ENCODE measurements around the gene GPR139.
A peak's percentile ranks its signal among the peaks of the same experiment; 100 is the strongest.

GPR139 gene

GRCh38 chr16:20073203-20074098, at the start of gene GPR139:
Gene GPR139, minus strand, starts transcription at chr16:20073890. Its CDS starts 274 bp downstream, at chr16:20073616.
- Histone ChIP-seq H3K27ac (ENCODE audit: low read depth, low read length) (no peak within 1 kb of the TSS), H3K4me1 (ENCODE audit: control insufficient read depth, insufficient read depth, low read length) (peaks cover 15% of the 10 kb centered on the region; the same call in 1 of the 2 replicates), H3K9me3 (ENCODE audit: control insufficient read depth, insufficient read depth, low read length) (no peaks in the 10 kb centered on the region), H3K36me3 (ENCODE audit: control insufficient read depth, insufficient read depth, low read length) (no peaks in the 10 kb centered on the region), H3K9ac (ENCODE audit: low read depth, low read length) (no peak within 1 kb of the TSS; the same call in 1 of the 2 replicates), H3K27me3 (ENCODE audit: control insufficient read depth, insufficient read depth, low read length) (peaks cover 51% of the 10 kb centered on the region), H3K4me3 (ENCODE audit: low read depth, low read length) (peak within 1 kb of the TSS; percentile 68)

- no peak overlapping the region for H3K27ac ChIP-seq (ENCODE audit: low read depth, low read length)
- no peaks in the 10 kb centered on the region for H3K27me3 ChIP-seq (ENCODE audit: control insufficient read depth, insufficient read depth, low read length)
- no peaks in the 10 kb centered on the region for H3K9me3 ChIP-seq (ENCODE audit: control insufficient read depth, insufficient read depth, low read length)
- H3K4me3 ChIP-seq (ENCODE audit: low read depth, low read length), result no peak overlapping the region
- no peak overlapping the region for H3K9ac ChIP-seq (ENCODE audit: low read depth, low read length)
- 0 out of 2 replicates have a peak, but pooled peaks cover 5% of the 10 kb centered on the region for H3K4me1 ChIP-seq (ENCODE audit: control insufficient read depth, insufficient read depth, low read length)
- H3K36me3 ChIP-seq (ENCODE audit: control insufficient read depth, insufficient read depth, low read length), result no peaks in the 10 kb centered on the region
Observed at GRCh38 chr16:20122011-20122410, 48.3 kb upstream of the GPR139 start.

GRCh38 chr16:20114356-20114755, 40.7 kb upstream of the GPR139 start:
- Histone ChIP-seq H3K36me3 (ENCODE audit: control insufficient read depth, insufficient read depth, low read length) (no peaks in the 10 kb centered on the region), H3K9me3 (ENCODE audit: control insufficient read depth, insufficient read depth, low read length) (no peaks in the 10 kb centered on the region), H3K27ac (ENCODE audit: low read depth, low read length) (no peak overlapping the region), H3K27me3 (ENCODE audit: control insufficient read depth, insufficient read depth, low read length) (no peaks in the 10 kb centered on the region), H3K9ac (ENCODE audit: low read depth, low read length) (no peak overlapping the region), H3K4me3 (ENCODE audit: low read depth, low read length) (no peak overlapping the region), H3K4me1 (ENCODE audit: control insufficient read depth, insufficient read depth, low read length) (peaks cover 8% of the 10 kb centered on the region; the same call in 1 of the 2 replicates)

GRCh38 chr16:20111143-20111542, 37.5 kb upstream of the GPR139 start:
- H3K9me3 ChIP-seq (ENCODE audit: control insufficient read depth, insufficient read depth, low read length), result no peaks in the 10 kb centered on the region
- no peak overlapping the region for H3K9ac ChIP-seq (ENCODE audit: low read depth, low read length)
- no peaks in the 10 kb centered on the region for H3K27me3 ChIP-seq (ENCODE audit: control insufficient read depth, insufficient read depth, low read length)
- H3K4me3 ChIP-seq (ENCODE audit: low read depth, low read length), result no peak overlapping the region
- H3K27ac ChIP-seq (ENCODE audit: low read depth, low read length), result no peak overlapping the region
- no peaks in the 10 kb centered on the region for H3K36me3 ChIP-seq (ENCODE audit: control insufficient read depth, insufficient read depth, low read length)
- H3K4me1 ChIP-seq (ENCODE audit: control insufficient read depth, insufficient read depth, low read length), result peaks cover 4% of the 10 kb centered on the region; the same call in 1 of the 2 replicates

GRCh38 chr16:20107083-20107482, 33.4 kb upstream of the GPR139 start:
- no peak overlapping the region for H3K4me3 ChIP-seq (ENCODE audit: low read depth, low read length)

GRCh38 chr16:20104563-20105183, 31.0 kb upstream of the GPR139 start:
- Histone ChIP-seq H3K4me3 (ENCODE audit: low read depth, low read length) (no peak overlapping the region), H3K27me3 (ENCODE audit: control insufficient read depth, insufficient read depth, low read length) (no peaks in the 10 kb centered on the region), H3K9me3 (ENCODE audit: control insufficient read depth, insufficient read depth, low read length) (no peaks in the 10 kb centered on the region), H3K9ac (ENCODE audit: low read depth, low read length) (no peak overlapping the region), H3K36me3 (ENCODE audit: control insufficient read depth, insufficient read depth, low read length) (no peaks in the 10 kb centered on the region), H3K27ac (ENCODE audit: low read depth, low read length) (no peak overlapping the region), H3K4me1 (ENCODE audit: control insufficient read depth, insufficient read depth, low read length) (no peaks in the 10 kb centered on the region)

More at GRCh38 chr16:20107083-20107482, 33.4 kb upstream of the GPR139 start:
- Histone ChIP-seq H3K36me3 (ENCODE audit: control insufficient read depth, insufficient read depth, low read length) (no peaks in the 10 kb centered on the region), H3K4me1 (ENCODE audit: control insufficient read depth, insufficient read depth, low read length) (no peaks in the 10 kb centered on the region), H3K9ac (ENCODE audit: low read depth, low read length) (no peak overlapping the region), H3K27ac (ENCODE audit: low read depth, low read length) (no peak overlapping the region), H3K27me3 (ENCODE audit: control insufficient read depth, insufficient read depth, low read length) (no peaks in the 10 kb centered on the region), H3K9me3 (ENCODE audit: control insufficient read depth, insufficient read depth, low read length) (no peaks in the 10 kb centered on the region)

GRCh38 chr16:20102521-20102920, 28.8 kb upstream of the GPR139 start:
- no peaks in the 10 kb centered on the region for H3K36me3 ChIP-seq (ENCODE audit: control insufficient read depth, insufficient read depth, low read length)
- H3K4me1 ChIP-seq (ENCODE audit: control insufficient read depth, insufficient read depth, low read length), result no peaks in the 10 kb centered on the region
- no peak overlapping the region for H3K27ac ChIP-seq (ENCODE audit: low read depth, low read length)
- H3K9ac ChIP-seq (ENCODE audit: low read depth, low read length), result no peak overlapping the region
- no peaks in the 10 kb centered on the region for H3K27me3 ChIP-seq (ENCODE audit: control insufficient read depth, insufficient read depth, low read length)
- no peak overlapping the region for H3K4me3 ChIP-seq (ENCODE audit: low read depth, low read length)
- H3K9me3 ChIP-seq (ENCODE audit: control insufficient read depth, insufficient read depth, low read length), result no peaks in the 10 kb centered on the region

- no peaks in the 10 kb centered on the region for H3K4me1 ChIP-seq (ENCODE audit: control insufficient read depth, insufficient read depth, low read length)
- H3K9ac ChIP-seq (ENCODE audit: low read depth, low read length), result no peak overlapping the region
- no peaks in the 10 kb centered on the region for H3K27me3 ChIP-seq (ENCODE audit: control insufficient read depth, insufficient read depth, low read length)
- H3K4me3 ChIP-seq (ENCODE audit: low read depth, low read length), result no peak overlapping the region
- no peaks in the 10 kb centered on the region for H3K9me3 ChIP-seq (ENCODE audit: control insufficient read depth, insufficient read depth, low read length)
- H3K27ac ChIP-seq (ENCODE audit: low read depth, low read length), result no peak overlapping the region
- no peaks in the 10 kb centered on the region for H3K36me3 ChIP-seq (ENCODE audit: control insufficient read depth, insufficient read depth, low read length)
Observed at GRCh38 chr16:20102021-20102420, 28.3 kb upstream of the GPR139 start.

- Histone ChIP-seq H3K36me3 (ENCODE audit: control insufficient read depth, insufficient read depth, low read length) (no peaks in the 10 kb centered on the region), H3K4me1 (ENCODE audit: control insufficient read depth, insufficient read depth, low read length) (no peaks in the 10 kb centered on the region), H3K27me3 (ENCODE audit: control insufficient read depth, insufficient read depth, low read length) (no peaks in the 10 kb centered on the region), H3K9me3 (ENCODE audit: control insufficient read depth, insufficient read depth, low read length) (no peaks in the 10 kb centered on the region), H3K27ac (ENCODE audit: low read depth, low read length) (no peak overlapping the region), H3K9ac (ENCODE audit: low read depth, low read length) (no peak overlapping the region), H3K4me3 (ENCODE audit: low read depth, low read length) (no peak overlapping the region)
Observed at GRCh38 chr16:20099375-20099774, 25.7 kb upstream of the GPR139 start.

GRCh38 chr16:20094157-20094556, 20.5 kb upstream of the GPR139 start:
- no peak overlapping the region for H3K27ac ChIP-seq (ENCODE audit: low read depth, low read length)
- H3K27me3 ChIP-seq (ENCODE audit: control insufficient read depth, insufficient read depth, low read length), result no peaks in the 10 kb centered on the region
- no peak overlapping the region for H3K4me3 ChIP-seq (ENCODE audit: low read depth, low read length)
- H3K36me3 ChIP-seq (ENCODE audit: control insufficient read depth, insufficient read depth, low read length), result no peaks in the 10 kb centered on the region
- no peaks in the 10 kb centered on the region for H3K9me3 ChIP-seq (ENCODE audit: control insufficient read depth, insufficient read depth, low read length)
- H3K9ac ChIP-seq (ENCODE audit: low read depth, low read length), result no peak overlapping the region
- H3K4me1 ChIP-seq (ENCODE audit: control insufficient read depth, insufficient read depth, low read length), result no peaks in the 10 kb centered on the region
